Activated B cell treated with CpG ODN at 0.5 μM for 24 hours (primary cell): ENCODE results near the gene ERC2. TPM values are rescaled to one million over a fixed set of nuclear protein-coding genes. Genes with fewer than 3 reads are reported as not detected.

Experiments
- ATAC-seq: fragments of 200-7000 bp; cut with Tn5 transposase; one replicate; pipeline ENCODE4 v1.10.0; 2021; ENCODE audit warnings: low read depth, mild to moderate bottlenecking, moderate library complexity
- CTCF ChIA-PET: fragments of 350-600 bp; sonication (Branson Sonifier 250); formaldehyde crosslinking; loops from one replicate; lab custom pipeline; 2021; ENCODE audit warnings: antibody characterized with exemption; lab: Charles Lee
- POLR2A ChIA-PET: fragments of 350-600 bp; sonication (Branson Sonifier 250); formaldehyde crosslinking; loops from one replicate; lab custom pipeline; 2021; ENCODE audit warnings: antibody characterized with exemption; lab: Charles Lee
- DNase-seq: peaks from one replicate; pipeline ENCODE4 v3.0.0; 2022
- H3K27ac Mint-ChIP-seq: one replicate; pipeline ENCODE4 v1.8.0; 2020; ENCODE audit warnings: mixed read lengths
- H3K27me3 Mint-ChIP-seq: one replicate; pipeline ENCODE4 v1.8.0; 2021; ENCODE audit warnings: mixed read lengths
- H3K36me3 Mint-ChIP-seq: one replicate; pipeline ENCODE4 v1.8.0; 2021; ENCODE audit warnings: low read depth, mixed read lengths
- H3K4me1 Mint-ChIP-seq: one replicate; pipeline ENCODE4 v1.8.0; 2021; ENCODE audit warnings: mixed read lengths
- H3K4me3 Mint-ChIP-seq: one replicate; pipeline ENCODE4 v1.8.0; 2020; ENCODE audit warnings: mild to moderate bottlenecking, mixed read lengths
- H3K9me3 Mint-ChIP-seq: one replicate; pipeline ENCODE4 v1.8.0; 2020; ENCODE audit warnings: mixed read lengths
- intact Hi-C: fragments of 100-400 bp; cut with micrococcal nuclease; formaldehyde crosslinking; loops from one replicate; pipeline ENCODE4 v1.15.1; 2024
- total RNA-seq: library from RNA; stranded (reverse); gene quantifications from 2 replicates; pipeline ENCODE4 v1.2.3, GENCODE V29; 2022
- TF ChIP-seq, protein P1 (sequence below): fragments of 200-600 bp; IDR thresholded peaks from one replicate; pipeline ENCODE4 v1.8.0; 2022; ENCODE audit warnings: antibody characterized with exemption, mild to moderate bottlenecking

Gene ERC2
- total RNA-seq, 1 donor from 2014 or later, result not detected

DNA sequence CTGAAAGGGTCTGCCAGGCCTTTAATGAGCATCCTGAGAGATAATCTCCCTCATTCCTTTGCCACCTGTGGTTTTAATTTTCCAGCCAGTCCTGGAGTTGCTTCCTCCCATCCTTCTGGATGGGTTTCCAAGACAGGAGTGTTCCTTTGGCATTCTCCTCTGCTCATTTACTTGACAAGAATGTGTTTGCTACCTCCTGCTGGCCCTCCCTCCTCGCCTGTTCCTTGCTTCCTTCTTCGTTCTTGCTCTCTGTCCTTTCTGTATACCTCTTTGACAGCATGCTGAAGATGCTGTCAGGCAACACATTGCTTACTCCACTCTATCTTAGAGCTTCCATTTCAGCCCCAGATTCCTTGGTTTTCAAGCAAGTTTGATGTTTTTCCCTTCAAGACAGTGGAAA lies 46.0 kb downstream of the ERC2 start:
- POLR2A ChIA-PET, result no interaction called here
- CTCF ChIA-PET, result no interaction called here
- H3K36me3 Mint-ChIP-seq, result no peaks in the 10 kb centered on the region

DNA sequence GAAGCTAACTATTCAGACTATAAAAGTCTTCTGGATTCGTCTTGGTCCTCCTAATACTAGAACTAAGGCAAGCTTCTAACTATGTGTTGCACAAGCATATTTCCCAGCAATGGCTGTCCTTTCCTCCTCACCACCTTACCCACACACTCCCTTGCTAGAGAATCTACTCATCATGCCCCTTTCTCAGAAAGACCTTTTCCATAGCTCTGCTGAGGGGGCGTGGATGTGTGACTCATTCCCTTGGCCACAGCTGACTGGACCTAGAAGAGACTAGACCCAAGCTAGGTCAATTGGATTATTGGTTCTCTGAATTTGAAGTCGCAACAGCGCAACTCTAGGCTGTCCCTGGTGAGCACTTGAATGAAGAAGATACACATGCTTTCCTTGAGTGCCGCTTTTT lies 47.1 kb downstream of the ERC2 start:
- ChIA-PET CTCF (no interaction called here), POLR2A (no interaction called here)
- DNase-seq, result no peak
- no peaks in the 10 kb centered on the region for H3K4me1 Mint-ChIP-seq
- ATAC-seq, result no peak
- no peaks in the 10 kb centered on the region for H3K36me3 Mint-ChIP-seq
- intact Hi-C loops, result no loop called here
- H3K4me3 Mint-ChIP-seq, result no peak overlapping the region
- H3K9me3 Mint-ChIP-seq, result peaks cover 3% of the 10 kb centered on the region
- peaks cover 7% of the 10 kb centered on the region for H3K27me3 Mint-ChIP-seq
- H3K27ac Mint-ChIP-seq, result no peak overlapping the region
- TF ChIP-seq, protein P1, sequence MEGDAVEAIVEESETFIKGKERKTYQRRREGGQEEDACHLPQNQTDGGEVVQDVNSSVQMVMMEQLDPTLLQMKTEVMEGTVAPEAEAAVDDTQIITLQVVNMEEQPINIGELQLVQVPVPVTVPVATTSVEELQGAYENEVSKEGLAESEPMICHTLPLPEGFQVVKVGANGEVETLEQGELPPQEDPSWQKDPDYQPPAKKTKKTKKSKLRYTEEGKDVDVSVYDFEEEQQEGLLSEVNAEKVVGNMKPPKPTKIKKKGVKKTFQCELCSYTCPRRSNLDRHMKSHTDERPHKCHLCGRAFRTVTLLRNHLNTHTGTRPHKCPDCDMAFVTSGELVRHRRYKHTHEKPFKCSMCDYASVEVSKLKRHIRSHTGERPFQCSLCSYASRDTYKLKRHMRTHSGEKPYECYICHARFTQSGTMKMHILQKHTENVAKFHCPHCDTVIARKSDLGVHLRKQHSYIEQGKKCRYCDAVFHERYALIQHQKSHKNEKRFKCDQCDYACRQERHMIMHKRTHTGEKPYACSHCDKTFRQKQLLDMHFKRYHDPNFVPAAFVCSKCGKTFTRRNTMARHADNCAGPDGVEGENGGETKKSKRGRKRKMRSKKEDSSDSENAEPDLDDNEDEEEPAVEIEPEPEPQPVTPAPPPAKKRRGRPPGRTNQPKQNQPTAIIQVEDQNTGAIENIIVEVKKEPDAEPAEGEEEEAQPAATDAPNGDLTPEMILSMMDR, result no peak

More for the DNA sequence above, 46.0 kb downstream of the ERC2 start:
- H3K27me3 Mint-ChIP-seq, result peaks cover 9% of the 10 kb centered on the region
- ATAC-seq (no peak), DNase-seq (no peak)
- no peaks in the 10 kb centered on the region for H3K4me1 Mint-ChIP-seq
- no peak overlapping the region for H3K4me3 Mint-ChIP-seq
- H3K27ac Mint-ChIP-seq, result no peak overlapping the region
- H3K9me3 Mint-ChIP-seq, result peaks cover 3% of the 10 kb centered on the region
- TF ChIP-seq, protein P1, result no peak
- intact Hi-C loops, result no loop called here

DNA sequence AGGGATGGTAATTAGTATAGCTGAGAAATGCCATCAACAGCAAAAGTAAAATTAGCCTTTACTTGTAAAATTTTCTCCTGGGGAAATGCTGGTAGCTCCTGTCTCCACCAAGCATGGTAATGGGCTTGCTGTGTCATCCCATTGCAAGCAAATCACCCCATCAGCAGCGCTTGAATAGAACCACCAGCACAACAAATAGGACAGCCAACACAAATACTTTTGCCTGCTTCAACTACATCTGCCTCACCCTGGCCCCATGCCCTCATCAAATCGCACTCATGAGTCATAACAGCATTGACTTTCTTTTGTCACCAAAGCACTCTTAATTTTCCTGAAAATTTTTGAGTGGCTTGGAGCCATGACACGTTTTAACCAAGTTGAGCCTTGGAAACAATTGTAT lies 52.6 kb downstream of the ERC2 start:
- intact Hi-C loops, result no loop called here
- Mint-ChIP-seq H3K4me3 (no peak overlapping the region), H3K27ac (no peak overlapping the region), H3K4me1 (no peaks in the 10 kb centered on the region), H3K9me3 (no peaks in the 10 kb centered on the region), H3K27me3 (peaks cover 3% of the 10 kb centered on the region), H3K36me3 (no peaks in the 10 kb centered on the region)
- ATAC-seq (no peak), DNase-seq (no peak)
- CTCF ChIA-PET, result no interaction called here
- POLR2A ChIA-PET, result no interaction called here
- TF ChIP-seq, protein P1, result no peak

GRCh38 chr3:56413911-56414310 lies 54.4 kb downstream of the ERC2 start:
- H3K4me3 Mint-ChIP-seq, result no peak overlapping the region

GRCh38 chr3:56411166-56411565 lies 57.1 kb downstream of the ERC2 start:
- Mint-ChIP-seq H3K9me3 (no peaks in the 10 kb centered on the region), H3K4me3 (no peak overlapping the region), H3K4me1 (no peaks in the 10 kb centered on the region), H3K27me3 (peaks cover 3% of the 10 kb centered on the region), H3K27ac (no peak overlapping the region), H3K36me3 (no peaks in the 10 kb centered on the region)
- DNase-seq (no peak), ATAC-seq (no peak)
- TF ChIP-seq, protein P1, result no peak
- ChIA-PET CTCF (no interaction called here), POLR2A (no interaction called here)
- intact Hi-C loops, result no loop called here

More at GRCh38 chr3:56413911-56414310, 54.4 kb downstream of the ERC2 start:
- ATAC-seq (no peak), DNase-seq (no peak)
- TF ChIP-seq, protein P1, result no peak
- Mint-ChIP-seq H3K36me3 (no peaks in the 10 kb centered on the region), H3K4me1 (no peaks in the 10 kb centered on the region), H3K27me3 (peaks cover 3% of the 10 kb centered on the region), H3K27ac (no peak overlapping the region), H3K9me3 (no peaks in the 10 kb centered on the region)
- ChIA-PET POLR2A (no interaction called here), CTCF (no interaction called here)
- intact Hi-C loops, result no loop called here
